ENCODE data around the gene ARID3A. TPM values are rescaled to one million over a fixed set of nuclear protein-coding genes. Genes with fewer than 3 reads are reported as not detected.
A peak's percentile ranks its signal among the peaks of the same experiment; 100 is the strongest.

The ARID3A gene
- total RNA-seq, 3 donors from 2014 or later: 10.1 to 16.0 (median 14.5) TPM

DNA sequence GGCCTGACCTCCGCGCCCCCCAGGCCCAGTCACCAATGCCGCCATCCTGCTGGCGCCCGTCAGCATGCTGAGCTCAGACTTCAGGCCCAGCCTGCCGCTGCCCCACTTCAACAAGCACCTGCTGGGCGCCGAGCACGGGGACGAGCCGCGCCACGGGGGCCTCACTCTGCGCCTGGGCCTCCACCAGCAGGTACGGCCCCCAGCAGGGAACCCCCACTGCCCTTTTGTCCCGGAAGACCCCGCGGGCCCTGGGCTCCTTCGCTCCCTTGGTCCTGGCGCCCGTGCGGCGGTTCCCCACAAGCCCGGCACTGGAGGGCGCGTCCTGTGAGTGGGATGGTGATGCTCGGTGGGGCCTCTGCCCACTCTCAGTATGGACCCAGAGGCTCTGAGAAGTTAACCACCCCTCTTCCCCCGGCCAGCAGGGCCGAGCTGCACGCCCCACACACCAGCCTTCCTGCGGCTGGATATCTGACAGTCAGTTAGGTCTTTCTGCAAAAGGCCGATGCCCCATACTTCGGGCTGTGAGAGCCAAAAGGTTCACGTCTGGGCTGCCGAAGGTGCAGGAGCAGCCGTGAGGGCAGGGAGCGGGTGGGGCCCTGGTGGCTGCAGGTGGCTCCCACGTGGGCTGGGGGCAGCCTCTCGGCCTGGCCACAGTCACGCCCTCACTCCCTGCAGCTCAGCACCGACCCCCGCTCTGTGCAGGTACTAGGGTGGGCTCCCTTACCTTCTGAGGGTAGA is 66.3 kb downstream of the ARID3A start:
- DNase-seq (peak in 2 of 3 donors; percentile 44 to 57), ATAC-seq (no peak)
- Histone ChIP-seq H3K4me3 (no peak overlapping the region), H3K9me3 (no peaks in the 10 kb centered on the region), H3K4me1 (ENCODE audit: low read depth) (peaks cover 9% of the 10 kb centered on the region), H3K36me3 (ENCODE audit: low read depth) (no peaks in the 10 kb centered on the region)
- intact Hi-C loops (cut with DNase I, micrococcal nuclease): no loop called here
- TF ChIP-seq, protein P1, sequence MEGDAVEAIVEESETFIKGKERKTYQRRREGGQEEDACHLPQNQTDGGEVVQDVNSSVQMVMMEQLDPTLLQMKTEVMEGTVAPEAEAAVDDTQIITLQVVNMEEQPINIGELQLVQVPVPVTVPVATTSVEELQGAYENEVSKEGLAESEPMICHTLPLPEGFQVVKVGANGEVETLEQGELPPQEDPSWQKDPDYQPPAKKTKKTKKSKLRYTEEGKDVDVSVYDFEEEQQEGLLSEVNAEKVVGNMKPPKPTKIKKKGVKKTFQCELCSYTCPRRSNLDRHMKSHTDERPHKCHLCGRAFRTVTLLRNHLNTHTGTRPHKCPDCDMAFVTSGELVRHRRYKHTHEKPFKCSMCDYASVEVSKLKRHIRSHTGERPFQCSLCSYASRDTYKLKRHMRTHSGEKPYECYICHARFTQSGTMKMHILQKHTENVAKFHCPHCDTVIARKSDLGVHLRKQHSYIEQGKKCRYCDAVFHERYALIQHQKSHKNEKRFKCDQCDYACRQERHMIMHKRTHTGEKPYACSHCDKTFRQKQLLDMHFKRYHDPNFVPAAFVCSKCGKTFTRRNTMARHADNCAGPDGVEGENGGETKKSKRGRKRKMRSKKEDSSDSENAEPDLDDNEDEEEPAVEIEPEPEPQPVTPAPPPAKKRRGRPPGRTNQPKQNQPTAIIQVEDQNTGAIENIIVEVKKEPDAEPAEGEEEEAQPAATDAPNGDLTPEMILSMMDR (IDR thresholded peaks at IDR 0.05): no peak

DNA sequence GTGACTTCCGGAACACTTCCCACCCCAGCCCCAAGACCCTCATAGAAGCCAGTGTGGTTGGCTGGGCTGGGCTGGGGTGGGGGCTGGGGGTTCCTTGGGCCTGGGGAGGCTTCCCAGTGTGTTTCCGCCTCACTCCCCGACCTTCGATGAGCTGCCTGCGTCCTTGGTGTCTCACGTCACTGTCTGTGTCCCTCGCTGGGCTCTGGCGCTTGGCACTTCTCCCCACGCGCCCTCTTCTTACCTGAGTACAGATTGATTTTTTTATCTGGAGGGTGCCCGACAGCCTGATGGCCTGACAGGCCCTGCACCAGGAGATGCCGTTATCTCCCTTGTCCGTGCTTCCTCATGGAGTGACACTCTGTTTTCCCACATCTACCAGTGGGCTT is 66.8 kb downstream of the ARID3A start:
- peaks cover 9% of the 10 kb centered on the region for H3K4me1 ChIP-seq (ENCODE audit: low read depth)
- H3K4me3 ChIP-seq: no peak overlapping the region
- intact Hi-C loops (cut with DNase I, micrococcal nuclease): no loop called here
- no peaks in the 10 kb centered on the region for H3K9me3 ChIP-seq
- DNase-seq (no peak), ATAC-seq (no peak)
- H3K36me3 ChIP-seq (ENCODE audit: low read depth): no peaks in the 10 kb centered on the region
- TF ChIP-seq, protein P1 (IDR thresholded peaks at IDR 0.05): no peak

DNA sequence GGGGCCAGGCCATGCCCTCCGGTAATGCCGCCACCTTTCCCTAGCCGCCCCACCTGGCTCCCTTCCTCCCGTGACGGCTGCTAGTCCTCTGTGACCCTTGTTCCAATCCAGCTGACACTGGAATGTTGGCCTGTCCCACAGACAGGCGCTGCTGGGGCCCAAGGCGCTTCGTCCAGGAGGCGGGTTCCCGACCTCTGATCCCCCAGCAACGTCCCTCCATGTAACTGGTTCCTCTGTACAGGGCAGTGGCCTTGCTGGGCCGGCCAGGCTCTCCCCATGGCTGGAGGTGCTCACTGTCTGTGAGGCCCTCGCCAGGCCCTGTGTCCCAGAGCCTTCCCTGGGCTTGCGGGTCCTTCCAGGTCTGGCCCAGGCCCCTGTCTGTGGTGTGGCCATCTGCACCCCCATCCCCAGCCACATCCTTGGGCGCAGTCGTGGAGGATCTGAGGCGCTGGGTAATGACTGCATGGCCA is 67.6 kb downstream of the ARID3A start:
- TF ChIP-seq, protein P1 (IDR thresholded peaks at IDR 0.05): no peak
- DNase-seq (peak in 1 of 3 donors; percentile 50), ATAC-seq (no peak)
- H3K36me3 ChIP-seq (ENCODE audit: low read depth): no peaks in the 10 kb centered on the region
- H3K4me1 ChIP-seq (ENCODE audit: low read depth): peaks cover 9% of the 10 kb centered on the region
- H3K9me3 ChIP-seq: no peaks in the 10 kb centered on the region
- H3K4me3 ChIP-seq: no peak overlapping the region
- intact Hi-C loops (cut with DNase I, micrococcal nuclease): no loop called here

DNA sequence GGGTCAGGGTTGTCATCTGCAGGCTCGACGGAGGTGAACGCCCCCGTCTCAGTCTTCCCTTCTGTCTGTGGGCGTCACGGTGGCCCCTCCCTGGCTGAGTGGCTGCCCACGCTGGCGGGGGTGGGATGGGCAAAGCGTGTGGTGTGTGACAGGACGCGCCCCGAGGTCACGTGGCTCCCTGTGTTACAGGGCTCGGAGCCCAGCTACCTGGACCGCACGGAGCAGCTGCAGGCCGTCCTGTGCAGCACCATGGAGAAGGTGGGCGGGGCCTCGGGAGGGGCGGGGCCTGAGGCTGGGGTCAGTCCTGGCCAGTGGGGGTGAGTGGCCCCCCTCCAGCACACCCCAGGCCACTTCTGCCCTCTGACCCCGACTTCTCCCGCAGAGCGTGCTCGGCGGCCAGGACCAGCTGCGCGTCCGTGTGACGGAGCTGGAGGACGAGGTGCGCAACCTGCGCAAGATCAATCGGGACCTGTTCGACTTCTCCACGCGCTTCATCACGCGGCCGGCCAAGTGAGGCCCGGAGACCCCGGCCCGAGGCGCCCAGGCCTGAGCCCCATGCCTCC is 68.1 kb downstream of the ARID3A start:
- H3K36me3 ChIP-seq (ENCODE audit: low read depth): no peaks in the 10 kb centered on the region
- TF ChIP-seq, protein P1 (IDR thresholded peaks at IDR 0.05): no peak

DNA sequence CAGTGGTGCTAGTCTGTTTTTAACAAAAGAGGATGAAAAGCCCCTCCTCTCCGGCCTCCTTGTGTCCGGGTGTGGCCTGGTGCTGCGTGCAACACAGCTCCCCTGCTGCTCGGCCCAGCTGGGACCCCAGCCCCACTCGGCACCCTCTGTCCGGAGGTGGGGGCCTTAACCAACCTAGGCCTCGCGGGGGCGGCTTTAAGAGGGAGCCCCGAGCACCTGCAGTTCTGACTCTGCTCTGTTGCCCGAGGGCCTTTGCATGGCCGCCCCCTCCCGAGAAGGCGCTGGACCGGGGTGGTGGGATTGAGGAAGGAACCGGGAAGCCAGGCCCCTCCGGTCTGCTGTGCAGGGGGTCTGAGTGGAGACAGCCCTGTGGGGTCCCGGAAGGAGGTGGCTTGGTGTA is 68.7 kb downstream of the ARID3A start:
- ATAC-seq: no peak
- intact Hi-C loops (cut with DNase I, micrococcal nuclease): no loop called here
- Histone ChIP-seq H3K36me3 (ENCODE audit: low read depth) (no peaks in the 10 kb centered on the region), H3K4me1 (ENCODE audit: low read depth) (peaks cover 9% of the 10 kb centered on the region), H3K4me3 (no peak overlapping the region), H3K9me3 (no peaks in the 10 kb centered on the region)
- TF ChIP-seq, protein P1 (IDR thresholded peaks at IDR 0.05): no peak
- no peak for DNase-seq

More for the DNA sequence above, 68.1 kb downstream of the ARID3A start:
- Histone ChIP-seq H3K4me1 (ENCODE audit: low read depth) (peaks cover 9% of the 10 kb centered on the region), H3K9me3 (no peaks in the 10 kb centered on the region), H3K4me3 (no peak overlapping the region)
- no peak for ATAC-seq
- no peak for DNase-seq
- intact Hi-C loops (cut with DNase I, micrococcal nuclease): no loop called here
